GDM1 (cell line): ENCODE data around the gene PADI1.

Source experiments
- DNase-seq: peaks from one replicate; lab custom pipeline; 2025; lab: John Stamatoyannopoulos, UW

PADI1 gene

GRCh38 chr1:17196496-17197185 lies 8.3 kb upstream of the PADI1 start:
- DNase-seq = no peak

- no peak for DNase-seq
These were observed 7.2 kb upstream of the PADI1 start for GRCh38 chr1:17197696-17198095.

DNA sequence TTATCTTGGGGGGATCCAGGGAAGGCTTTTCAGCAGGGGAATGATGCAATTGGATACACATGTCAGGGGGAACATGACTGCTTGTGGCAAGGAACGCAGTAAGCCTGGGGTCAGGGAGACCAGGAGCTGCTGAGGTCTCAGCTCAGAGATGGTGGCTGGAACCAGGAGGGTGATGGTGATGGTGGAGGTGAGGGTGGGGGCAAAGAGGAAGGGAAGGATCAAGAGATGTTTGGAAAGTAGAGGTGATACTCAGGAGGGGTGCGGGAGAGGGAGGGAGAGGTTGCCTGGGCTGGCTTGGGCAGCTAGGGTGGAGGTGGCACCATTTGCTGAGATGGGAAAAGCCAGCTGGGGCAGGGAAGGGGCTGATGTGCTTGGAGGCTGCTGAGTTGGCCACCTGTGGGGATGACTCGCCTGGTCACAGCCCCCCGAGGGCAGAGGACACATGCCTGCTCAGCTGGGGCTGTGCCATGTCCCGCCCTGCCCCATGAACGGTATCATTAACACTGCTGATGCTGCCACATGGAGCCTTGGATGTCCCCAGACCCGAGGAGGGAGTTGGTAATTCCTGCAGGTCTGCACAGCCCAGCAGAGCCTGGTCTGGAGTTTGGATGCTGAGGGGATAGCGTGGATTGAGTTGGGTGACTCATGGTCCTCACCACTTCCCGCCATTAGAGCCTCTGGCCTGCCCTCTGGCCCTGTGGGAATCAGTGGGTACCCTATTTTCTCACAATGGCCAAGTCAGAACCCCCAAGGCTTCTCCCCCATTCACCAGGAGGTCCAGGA lies 6.3 kb upstream of the PADI1 start:
- DNase-seq = no peak

DNA sequence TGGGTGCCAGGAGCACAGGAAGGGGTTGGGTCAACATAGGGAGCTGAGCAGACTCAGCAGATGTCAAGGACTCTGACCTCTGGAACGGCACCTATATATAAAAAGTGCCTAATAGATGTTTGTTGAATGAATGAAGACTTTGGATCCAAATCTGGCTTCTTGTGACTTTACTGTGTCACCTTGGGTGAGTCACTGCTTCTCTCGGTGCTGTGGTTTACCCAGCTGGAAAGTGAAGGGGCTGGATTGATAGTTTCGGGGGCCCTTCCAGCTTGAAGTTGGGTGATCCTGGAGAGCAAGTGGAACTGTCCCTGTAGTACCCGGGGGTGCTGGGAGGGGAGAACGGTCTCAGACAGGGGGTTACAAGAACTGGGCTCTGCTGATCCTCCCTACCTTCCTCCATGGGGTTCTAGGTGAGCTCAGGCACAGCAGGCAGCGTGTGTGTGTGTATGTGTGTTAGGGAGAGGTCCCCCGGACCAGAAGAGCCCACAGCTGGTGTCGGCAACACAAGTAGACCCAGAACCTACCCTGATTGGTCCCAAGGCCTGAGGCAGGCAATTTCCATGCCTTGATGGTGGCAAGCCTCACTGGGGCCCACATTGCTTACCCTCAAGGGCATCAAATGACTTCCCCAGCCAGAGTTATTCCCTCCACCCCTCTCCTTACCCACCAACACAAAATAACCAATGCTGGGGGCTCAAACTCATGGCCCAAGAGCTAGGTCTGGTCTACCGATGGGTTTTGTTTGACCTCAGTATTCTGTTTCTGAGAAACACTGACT lies 5.5 kb upstream of the PADI1 start:
- no peak for DNase-seq

DNA sequence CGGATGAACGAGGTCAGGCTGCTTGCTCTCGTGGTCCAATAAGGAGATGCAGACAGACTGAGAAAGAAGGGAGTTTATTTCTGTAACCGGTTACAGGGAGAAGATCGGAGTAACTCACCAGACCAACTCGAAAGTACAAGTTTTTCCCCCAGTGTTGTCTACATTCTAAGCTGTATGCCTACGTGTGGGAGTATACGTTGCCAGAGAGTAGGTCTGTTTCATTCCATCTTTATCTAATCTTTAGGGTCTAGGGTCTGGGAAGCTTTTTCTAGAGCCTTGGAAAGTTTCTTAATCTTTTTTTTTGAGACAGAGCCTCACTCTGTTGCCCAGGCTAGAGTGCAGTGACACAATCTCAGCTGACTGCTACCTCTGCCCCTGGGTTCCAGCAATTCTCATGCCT lies 4.7 kb upstream of the PADI1 start:
- DNase-seq = no peak

GRCh38 chr1:17200756-17201155 lies 4.2 kb upstream of the PADI1 start:
- DNase-seq = no peak

GRCh38 chr1:17201201-17202021 lies 3.5 kb upstream of the PADI1 start:
- no peak for DNase-seq

GRCh38 chr1:17205652-17206051 lies 724 bp downstream of the PADI1 start:
- DNase-seq = no peak

GRCh38 chr1:17206196-17206595 lies 1.3 kb downstream of the PADI1 start:
- DNase-seq = no peak

- DNase-seq = peak; percentile 67
These were observed 2.1 kb downstream of the PADI1 start for GRCh38 chr1:17207046-17207445.

DNA sequence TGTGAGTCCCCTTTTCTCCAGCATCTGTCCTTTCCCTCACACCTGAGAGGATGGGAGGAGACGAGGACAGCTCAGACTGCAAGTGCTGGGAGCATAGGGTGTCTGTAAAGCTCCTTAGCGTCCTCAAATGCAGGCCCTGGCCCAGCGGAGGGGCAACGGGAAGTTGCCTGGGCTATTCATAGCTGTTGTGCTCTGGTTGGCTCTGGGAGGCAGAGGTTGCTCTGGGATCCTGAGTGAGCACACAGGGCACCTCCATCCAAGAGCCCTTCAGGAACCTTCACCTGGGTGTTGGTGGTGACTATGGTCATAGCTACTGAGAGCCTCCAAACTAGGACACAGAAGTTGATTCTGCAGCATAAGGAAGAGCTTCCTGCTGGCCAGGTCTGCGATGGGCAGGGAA lies 2.6 kb downstream of the PADI1 start:
- DNase-seq = peak; percentile 42

DNA sequence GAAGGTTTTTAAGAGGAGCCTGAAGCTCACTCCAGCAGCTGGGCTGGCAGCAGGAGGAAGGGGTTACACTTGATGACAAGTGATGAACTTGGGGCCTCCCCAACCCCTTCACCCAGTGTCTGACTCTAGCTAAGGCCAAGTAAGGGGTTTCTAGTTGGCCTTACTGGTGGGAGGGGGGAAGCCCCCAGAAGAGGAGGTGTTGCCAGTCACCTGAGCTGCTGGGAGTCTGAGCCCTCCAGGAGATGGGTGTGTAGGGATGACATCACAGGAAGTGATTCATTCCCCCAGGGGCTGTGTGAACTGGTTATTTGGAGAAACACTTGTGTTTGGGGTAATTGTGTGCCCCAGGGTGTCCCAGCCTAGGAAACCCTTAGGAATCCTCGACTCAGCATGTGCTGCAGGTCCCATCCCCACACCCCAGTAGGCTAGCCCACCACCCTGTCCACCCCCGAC lies 3.1 kb downstream of the PADI1 start:
- no peak for DNase-seq

GRCh38 chr1:17208546-17208945 lies 3.6 kb downstream of the PADI1 start:
- DNase-seq = no peak

DNA sequence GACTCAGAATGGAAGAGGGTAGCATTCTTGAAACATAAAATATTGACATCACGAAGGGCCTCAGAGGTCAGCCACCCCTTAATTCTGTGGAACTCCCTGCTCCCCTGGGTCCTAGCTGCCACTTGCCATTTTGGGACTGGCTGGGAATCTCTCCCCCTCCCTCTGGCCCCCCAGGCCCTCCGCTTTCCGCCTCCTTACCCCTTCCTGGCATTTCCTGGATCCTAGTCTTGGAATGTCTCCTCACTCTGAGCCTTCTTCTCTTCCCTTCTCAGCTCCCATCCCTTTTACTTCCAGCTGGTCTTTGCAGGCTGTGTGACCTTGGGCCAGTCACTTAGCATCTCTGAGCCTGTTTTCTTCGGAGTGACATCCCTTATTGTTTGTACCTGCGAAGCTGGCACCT lies 4.5 kb downstream of the PADI1 start:
- no peak for DNase-seq

- no peak for DNase-seq
These were observed 5.2 kb downstream of the PADI1 start for GRCh38 chr1:17210176-17210575.

GRCh38 chr1:17211377-17211776 lies 6.4 kb downstream of the PADI1 start:
- no peak for DNase-seq

DNA sequence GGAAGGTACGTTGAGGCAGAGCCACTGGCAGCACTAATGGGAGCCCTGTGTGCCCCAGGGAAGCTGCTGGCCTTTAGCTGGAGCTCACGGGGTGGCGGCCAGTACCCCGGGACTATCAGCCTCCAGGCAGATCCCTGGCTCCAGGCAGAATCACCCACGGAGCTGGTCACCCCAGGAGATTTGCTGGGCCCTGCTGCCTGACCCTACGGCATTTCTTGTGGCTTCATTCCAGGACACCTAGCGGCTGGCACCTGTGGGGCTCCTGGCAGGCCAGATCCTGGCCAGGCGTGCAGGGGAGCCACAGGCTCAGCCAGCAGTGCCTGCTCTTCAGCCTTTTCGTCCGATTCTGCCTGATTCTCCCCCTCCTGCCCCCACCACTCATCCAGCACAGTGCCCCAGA lies 7.1 kb downstream of the PADI1 start:
- no peak for DNase-seq

GRCh38 chr1:17212487-17213121 lies 7.7 kb downstream of the PADI1 start:
- DNase-seq = peak; percentile 90

DNA sequence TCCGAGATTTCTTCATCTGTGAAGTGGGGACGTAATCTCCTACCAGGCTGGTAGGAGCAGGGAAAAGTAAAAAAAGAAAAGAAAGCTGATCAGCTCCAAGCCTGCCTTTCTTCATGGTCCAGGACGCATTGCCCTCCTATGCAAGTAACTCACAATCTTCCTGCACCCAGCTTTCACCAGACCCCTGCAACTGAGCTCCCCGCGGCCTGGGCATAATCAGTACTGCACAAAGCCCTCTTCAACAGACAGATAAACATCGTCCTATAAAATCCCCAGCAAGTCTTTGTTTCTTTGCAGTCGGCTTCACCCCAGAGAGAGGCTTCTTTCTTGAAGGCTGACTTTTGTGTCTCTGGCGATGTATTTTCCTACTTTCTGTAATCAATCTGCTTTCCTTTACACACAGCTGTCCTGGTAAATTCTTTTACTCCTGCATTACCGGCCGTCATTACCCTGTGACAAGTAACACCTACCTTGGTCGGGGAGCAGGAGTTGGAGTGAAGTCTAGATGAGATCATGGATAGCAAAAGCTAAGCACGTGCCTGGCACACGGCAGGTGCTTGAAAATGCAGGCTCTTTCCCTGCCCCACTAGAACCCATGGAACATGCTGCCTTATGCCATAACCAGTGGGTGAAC lies 8.3 kb downstream of the PADI1 start:
- no peak for DNase-seq

GRCh38 chr1:17213782-17214148 lies 8.8 kb downstream of the PADI1 start:
- no peak for DNase-seq
